H1 (cell line): ENCODE measurements around the gene CD7. TPM values are rescaled to one million over a fixed set of nuclear protein-coding genes. Genes with fewer than 3 reads are reported as not detected.

Experiments used
- ASH2L ChIP-seq: fragments of 200-600, 300-600 bp; sonication (generic); IDR thresholded peaks from one replicate; pipeline ENCODE4 v1.7.1; 2017; ENCODE audit warnings: low read length
- BACH1 ChIP-seq: IDR thresholded peaks from 2 replicates; pipeline ENCODE4 v1.6.1; 2012; ENCODE audit warnings: low read length, improper control_type of control experiment
- BCL11A ChIP-seq, 2 experiments: IDR thresholded peaks; one replicate each; pipeline ENCODE4 v1.6.1; 2011; ENCODE audit warnings: low read depth in 2 of 2, low read length in 2 of 2, mild to moderate bottlenecking in 2 of 2
- CBX5 ChIP-seq: fragments of 300-800, 300-1000 bp; sonication (generic); IDR thresholded peaks from 2 replicates; pipeline ENCODE4 v1.7.1; 2016; ENCODE audit warnings: antibody characterized with exemption, low read length, low read depth
- CHD1 ChIP-seq: IDR thresholded peaks from 2 replicates; pipeline ENCODE4 v1.6.1; 2012; ENCODE audit warnings: low read depth, low read length, improper control_type of control experiment
- EGR1 ChIP-seq: IDR thresholded peaks from 2 replicates; pipeline ENCODE4 v1.6.1; 2011; ENCODE audit warnings: low read depth, low read length, borderline replicate concordance
- FOSL1 ChIP-seq: IDR thresholded peaks from 2 replicates; pipeline ENCODE4 v1.6.1; 2011; ENCODE audit warnings: mild to moderate bottlenecking, low read depth, low read length, moderate library complexity; ENCODE audit not compliant: insufficient read depth
- RBBP5 ChIP-seq: IDR thresholded peaks from 2 replicates; pipeline ENCODE4 v1.7.1; 2012; ENCODE audit warnings: low read depth, mild to moderate bottlenecking, inconsistent platforms, low read length, moderate library complexity, borderline replicate concordance
- TEAD4 ChIP-seq: IDR thresholded peaks from 2 replicates; pipeline ENCODE4 v1.6.1; 2012; ENCODE audit warnings: low read depth, low read length, inconsistent platforms, mixed read lengths
- polyA plus RNA-seq, 7 experiments: library from polyadenylated mRNA; depleted of rRNA in 3 of 7; stranded (reverse) in 5 of 7; unstranded in 2 of 7; fragments of >200 nt in 5 of 7; fragments of 200-250 nt in 2 of 7; gene quantifications; 1 replicate in 5 of 7; 2 replicates in 1 of 7; 4 replicates in 1 of 7; pipeline versions ENCODE4 v1.2.1 to v1.2.3, GENCODE V29; 2011 to 2013; ENCODE audit warnings: missing spikeins in 2 of 7, mixed read lengths in 2 of 7
- total RNA-seq: library from RNA; stranded (reverse); fragmentation: NEBNext Ultra II Directional; extraction: Animal tissue kit (Norgen Biotek cat#: 25700); gene quantifications from 2 replicates; pipeline ENCODE4 v1.2.1, GENCODE V29; 2021
- TF ChIP-seq, protein P1 (sequence below): fragments of 300-600 bp; sonication (generic); IDR thresholded peaks from 2 replicates; pipeline ENCODE4 v1.7.1; 2012; ENCODE audit warnings: low read length, moderate library complexity, mild to moderate bottlenecking, inconsistent platforms; ENCODE audit not compliant: insufficient replicate concordance
- TF ChIP-seq, protein P2 (sequence below): IDR thresholded peaks from 2 replicates; pipeline ENCODE4 v1.6.1; 2012; ENCODE audit warnings: inconsistent platforms

Gene CD7
- total and polyA plus RNA-seq, 2 of the 8 experiments (the other 6 are each of a cell fraction or from before 2014, with no cell fraction given): 0.83 to 0.86 TPM

DNA sequence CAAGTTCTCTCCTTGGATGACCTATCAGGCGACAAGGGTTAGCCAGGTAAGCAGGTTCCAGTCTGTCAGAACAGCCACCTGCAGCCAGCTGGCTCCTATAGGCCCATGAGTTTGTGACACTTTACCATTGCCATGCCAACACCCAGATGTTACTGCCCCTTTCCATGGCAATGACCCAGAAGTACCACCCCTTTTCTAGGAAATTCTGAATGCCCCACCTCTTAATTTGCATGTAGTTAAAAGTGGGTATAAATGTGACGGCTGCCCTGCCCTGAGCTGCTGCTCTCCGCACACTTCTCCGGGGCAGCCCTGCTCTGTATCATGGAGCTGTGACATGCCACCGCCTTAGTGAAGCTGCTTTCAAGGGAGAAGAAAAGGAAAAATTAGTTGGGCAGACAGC is 26.2 kb upstream of the CD7 start (continued):
- TF ChIP-seq, protein P1, sequence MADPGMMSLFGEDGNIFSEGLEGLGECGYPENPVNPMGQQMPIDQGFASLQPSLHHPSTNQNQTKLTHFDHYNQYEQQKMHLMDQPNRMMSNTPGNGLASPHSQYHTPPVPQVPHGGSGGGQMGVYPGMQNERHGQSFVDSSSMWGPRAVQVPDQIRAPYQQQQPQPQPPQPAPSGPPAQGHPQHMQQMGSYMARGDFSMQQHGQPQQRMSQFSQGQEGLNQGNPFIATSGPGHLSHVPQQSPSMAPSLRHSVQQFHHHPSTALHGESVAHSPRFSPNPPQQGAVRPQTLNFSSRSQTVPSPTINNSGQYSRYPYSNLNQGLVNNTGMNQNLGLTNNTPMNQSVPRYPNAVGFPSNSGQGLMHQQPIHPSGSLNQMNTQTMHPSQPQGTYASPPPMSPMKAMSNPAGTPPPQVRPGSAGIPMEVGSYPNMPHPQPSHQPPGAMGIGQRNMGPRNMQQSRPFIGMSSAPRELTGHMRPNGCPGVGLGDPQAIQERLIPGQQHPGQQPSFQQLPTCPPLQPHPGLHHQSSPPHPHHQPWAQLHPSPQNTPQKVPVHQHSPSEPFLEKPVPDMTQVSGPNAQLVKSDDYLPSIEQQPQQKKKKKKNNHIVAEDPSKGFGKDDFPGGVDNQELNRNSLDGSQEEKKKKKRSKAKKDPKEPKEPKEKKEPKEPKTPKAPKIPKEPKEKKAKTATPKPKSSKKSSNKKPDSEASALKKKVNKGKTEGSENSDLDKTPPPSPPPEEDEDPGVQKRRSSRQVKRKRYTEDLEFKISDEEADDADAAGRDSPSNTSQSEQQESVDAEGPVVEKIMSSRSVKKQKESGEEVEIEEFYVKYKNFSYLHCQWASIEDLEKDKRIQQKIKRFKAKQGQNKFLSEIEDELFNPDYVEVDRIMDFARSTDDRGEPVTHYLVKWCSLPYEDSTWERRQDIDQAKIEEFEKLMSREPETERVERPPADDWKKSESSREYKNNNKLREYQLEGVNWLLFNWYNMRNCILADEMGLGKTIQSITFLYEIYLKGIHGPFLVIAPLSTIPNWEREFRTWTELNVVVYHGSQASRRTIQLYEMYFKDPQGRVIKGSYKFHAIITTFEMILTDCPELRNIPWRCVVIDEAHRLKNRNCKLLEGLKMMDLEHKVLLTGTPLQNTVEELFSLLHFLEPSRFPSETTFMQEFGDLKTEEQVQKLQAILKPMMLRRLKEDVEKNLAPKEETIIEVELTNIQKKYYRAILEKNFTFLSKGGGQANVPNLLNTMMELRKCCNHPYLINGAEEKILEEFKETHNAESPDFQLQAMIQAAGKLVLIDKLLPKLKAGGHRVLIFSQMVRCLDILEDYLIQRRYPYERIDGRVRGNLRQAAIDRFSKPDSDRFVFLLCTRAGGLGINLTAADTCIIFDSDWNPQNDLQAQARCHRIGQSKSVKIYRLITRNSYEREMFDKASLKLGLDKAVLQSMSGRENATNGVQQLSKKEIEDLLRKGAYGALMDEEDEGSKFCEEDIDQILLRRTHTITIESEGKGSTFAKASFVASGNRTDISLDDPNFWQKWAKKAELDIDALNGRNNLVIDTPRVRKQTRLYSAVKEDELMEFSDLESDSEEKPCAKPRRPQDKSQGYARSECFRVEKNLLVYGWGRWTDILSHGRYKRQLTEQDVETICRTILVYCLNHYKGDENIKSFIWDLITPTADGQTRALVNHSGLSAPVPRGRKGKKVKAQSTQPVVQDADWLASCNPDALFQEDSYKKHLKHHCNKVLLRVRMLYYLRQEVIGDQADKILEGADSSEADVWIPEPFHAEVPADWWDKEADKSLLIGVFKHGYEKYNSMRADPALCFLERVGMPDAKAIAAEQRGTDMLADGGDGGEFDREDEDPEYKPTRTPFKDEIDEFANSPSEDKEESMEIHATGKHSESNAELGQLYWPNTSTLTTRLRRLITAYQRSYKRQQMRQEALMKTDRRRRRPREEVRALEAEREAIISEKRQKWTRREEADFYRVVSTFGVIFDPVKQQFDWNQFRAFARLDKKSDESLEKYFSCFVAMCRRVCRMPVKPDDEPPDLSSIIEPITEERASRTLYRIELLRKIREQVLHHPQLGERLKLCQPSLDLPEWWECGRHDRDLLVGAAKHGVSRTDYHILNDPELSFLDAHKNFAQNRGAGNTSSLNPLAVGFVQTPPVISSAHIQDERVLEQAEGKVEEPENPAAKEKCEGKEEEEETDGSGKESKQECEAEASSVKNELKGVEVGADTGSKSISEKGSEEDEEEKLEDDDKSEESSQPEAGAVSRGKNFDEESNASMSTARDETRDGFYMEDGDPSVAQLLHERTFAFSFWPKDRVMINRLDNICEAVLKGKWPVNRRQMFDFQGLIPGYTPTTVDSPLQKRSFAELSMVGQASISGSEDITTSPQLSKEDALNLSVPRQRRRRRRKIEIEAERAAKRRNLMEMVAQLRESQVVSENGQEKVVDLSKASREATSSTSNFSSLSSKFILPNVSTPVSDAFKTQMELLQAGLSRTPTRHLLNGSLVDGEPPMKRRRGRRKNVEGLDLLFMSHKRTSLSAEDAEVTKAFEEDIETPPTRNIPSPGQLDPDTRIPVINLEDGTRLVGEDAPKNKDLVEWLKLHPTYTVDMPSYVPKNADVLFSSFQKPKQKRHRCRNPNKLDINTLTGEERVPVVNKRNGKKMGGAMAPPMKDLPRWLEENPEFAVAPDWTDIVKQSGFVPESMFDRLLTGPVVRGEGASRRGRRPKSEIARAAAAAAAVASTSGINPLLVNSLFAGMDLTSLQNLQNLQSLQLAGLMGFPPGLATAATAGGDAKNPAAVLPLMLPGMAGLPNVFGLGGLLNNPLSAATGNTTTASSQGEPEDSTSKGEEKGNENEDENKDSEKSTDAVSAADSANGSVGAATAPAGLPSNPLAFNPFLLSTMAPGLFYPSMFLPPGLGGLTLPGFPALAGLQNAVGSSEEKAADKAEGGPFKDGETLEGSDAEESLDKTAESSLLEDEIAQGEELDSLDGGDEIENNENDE: no peak
- TF ChIP-seq BACH1 (no peak), EGR1 (no peak), TEAD4 (no peak), RBBP5 (no peak), FOSL1 (no peak), ASH2L (no peak), CBX5 (no peak), CHD1 (no peak), BCL11A (IDR thresholded peaks at IDR 0.05; ENCODE audit: low read depth in 2 of 2, low read length in 2 of 2) (no peak)
- TF ChIP-seq, protein P2, sequence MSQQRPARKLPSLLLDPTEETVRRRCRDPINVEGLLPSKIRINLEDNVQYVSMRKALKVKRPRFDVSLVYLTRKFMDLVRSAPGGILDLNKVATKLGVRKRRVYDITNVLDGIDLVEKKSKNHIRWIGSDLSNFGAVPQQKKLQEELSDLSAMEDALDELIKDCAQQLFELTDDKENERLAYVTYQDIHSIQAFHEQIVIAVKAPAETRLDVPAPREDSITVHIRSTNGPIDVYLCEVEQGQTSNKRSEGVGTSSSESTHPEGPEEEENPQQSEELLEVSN: no peak
